PC-9 (cell line): ENCODE results near the gene ZNF462. TPM values are rescaled to one million over a fixed set of nuclear protein-coding genes. Genes with fewer than 3 reads are reported as not detected.

Source experiments
- BruUV-seq: library from RNA; stranded (reverse); fragments of 400-500 nt; replicated peaks from 2 replicates; lab custom pipeline; 2021; lab: Mats Ljungman, UMichigan
- CTCF ChIA-PET: fragments of 300-600 bp; sonication (Branson Sonifier 250); formaldehyde crosslinking; loops from one replicate; lab custom pipeline; 2022; ENCODE audit warnings: antibody characterized with exemption; lab: Charles Lee
- POLR2A ChIA-PET: fragments of 300-600 bp; sonication (Branson Sonifier 250); formaldehyde crosslinking; loops from one replicate; lab custom pipeline; 2022; ENCODE audit warnings: antibody characterized with exemption; ENCODE audit not compliant: unreplicated experiment; lab: Charles Lee
- DNase-seq, 2 experiments: peaks; one replicate each; pipeline versions ENCODE4 v3.0.0 to v3.0.0-alpha.2; 2015 to 2022; ENCODE audit warnings: mixed read lengths in 1 of 2
- H2AFZ ChIP-seq: fragments of 200-600 bp; sonication (generic); 2 replicates; pipeline ENCODE4 v1.8.1; 2017; ENCODE audit warnings: antibody characterized with exemption
- H3F3A ChIP-seq: fragments of 200-600 bp; sonication (generic); 2 replicates; pipeline ENCODE4 v1.8.1; 2017; ENCODE audit warnings: antibody characterized with exemption, mild to moderate bottlenecking, low read depth; ENCODE audit not compliant: insufficient read depth
- H3K27ac ChIP-seq: fragments of 200-600 bp; sonication (generic); 2 replicates; pipeline ENCODE4 v1.6.1; 2016; ENCODE audit warnings: mixed run types
- H3K27me3 ChIP-seq: fragments of 200-600 bp; sonication (generic); 2 replicates; pipeline ENCODE4 v1.6.1; 2016; ENCODE audit warnings: low read depth, mixed run types; ENCODE audit not compliant: insufficient read depth
- H3K36me3 ChIP-seq: fragments of 200-600 bp; sonication (generic); 2 replicates; pipeline ENCODE4 v1.6.1; 2016; ENCODE audit warnings: low read depth, mixed run types
- H3K4me1 ChIP-seq: fragments of 200-600 bp; sonication (generic); replicated peaks from 2 replicates; pipeline ENCODE4 v1.6.1; 2016; ENCODE audit warnings: mixed run types; ENCODE audit not compliant: insufficient read depth
- H3K4me2 ChIP-seq: fragments of 200-600 bp; sonication (generic); 2 replicates; pipeline ENCODE4 v1.6.1; 2017; ENCODE audit warnings: mixed run types
- H3K4me3 ChIP-seq: fragments of 200-600 bp; sonication (generic); 2 replicates; pipeline ENCODE4 v1.6.1; 2016; ENCODE audit warnings: mixed run types
- H3K79me2 ChIP-seq: fragments of 200-600 bp; sonication (generic); 2 replicates; pipeline ENCODE4 v1.6.1; 2017; ENCODE audit warnings: low read depth, mixed run types
- H3K9me2 ChIP-seq: fragments of 200-600 bp; sonication (generic); 2 replicates; pipeline ENCODE4 v1.8.1; 2017; ENCODE audit warnings: mild to moderate bottlenecking; ENCODE audit not compliant: insufficient read depth
- H3K9me3 ChIP-seq: fragments of 200-600 bp; sonication (generic); 2 replicates; pipeline ENCODE4 v1.8.1; 2016; ENCODE audit warnings: low read depth; ENCODE audit not compliant: insufficient read depth
- H4K20me1 ChIP-seq: fragments of 200-600 bp; sonication (generic); 2 replicates; pipeline ENCODE4 v1.8.1; 2017; ENCODE audit not compliant: insufficient read depth
- CTCF ChIP-seq: fragments of 200-600 bp; sonication (generic); conservative IDR thresholded peaks from 2 replicates; pipeline ENCODE4 v1.6.1; 2017; ENCODE audit warnings: mixed run types, antibody characterized with exemption, mild to moderate bottlenecking, moderate library complexity
- EZH2 ChIP-seq: fragments of 200-600 bp; sonication (generic); IDR thresholded peaks from 2 replicates; pipeline ENCODE4 v1.8.0; 2017; ENCODE audit warnings: antibody characterized with exemption, low read depth
- intact Hi-C: fragments of 100-400 bp; cut with micrococcal nuclease; formaldehyde crosslinking; loops from one replicate; pipeline ENCODE4 v1.10.0; 2022; ENCODE audit not compliant: unreplicated experiment
- total RNA-seq: library from RNA; stranded (reverse); gene quantifications from 2 replicates; pipeline ENCODE4 v1.2.3, GENCODE V29; 2021

ZNF462 gene
- total RNA-seq, 1 experiment from 2014 or later: 4.8 TPM

- no peak overlapping the region for H3K27ac ChIP-seq
- BruUV-seq: no TSS peak
- intact Hi-C loops: no loop called here
- no peaks in the 10 kb centered on the region for H3K9me2 ChIP-seq
- H3K9me3 ChIP-seq: no peaks in the 10 kb centered on the region
- H3F3A ChIP-seq: no peaks in the 10 kb centered on the region
- no peaks in the 10 kb centered on the region for H3K27me3 ChIP-seq
- ChIA-PET CTCF (no interaction called here), POLR2A (no interaction called here)
- H4K20me1 ChIP-seq: no peaks in the 10 kb centered on the region
- H3K4me1 ChIP-seq: peaks cover 11% of the 10 kb centered on the region
- no peaks in the 10 kb centered on the region for H3K79me2 ChIP-seq
- no peaks in the 10 kb centered on the region for H3K36me3 ChIP-seq
- DNase-seq: no peak
- no peak overlapping the region for H3K4me2 ChIP-seq
- H3K4me3 ChIP-seq: no peak overlapping the region
- H2AFZ ChIP-seq: no peak overlapping the region
- TF ChIP-seq EZH2: no peak
- no peak for TF ChIP-seq CTCF
These were observed 101.4 kb downstream of the ZNF462 start for GRCh38 chr9:106964329-106964728.

- intact Hi-C loops: no loop called here
- Histone ChIP-seq H4K20me1 (no peaks in the 10 kb centered on the region), H3K9me2 (no peaks in the 10 kb centered on the region), H3K9me3 (no peaks in the 10 kb centered on the region), H2AFZ (no peak overlapping the region), H3F3A (no peaks in the 10 kb centered on the region), H3K4me1 (peaks cover 11% of the 10 kb centered on the region), H3K4me3 (no peak overlapping the region), H3K27me3 (no peaks in the 10 kb centered on the region), H3K4me2 (no peak overlapping the region), H3K79me2 (no peaks in the 10 kb centered on the region), H3K27ac (no peak overlapping the region), H3K36me3 (no peaks in the 10 kb centered on the region)
- CTCF ChIA-PET: no interaction called here
- no TSS peak for BruUV-seq
- POLR2A ChIA-PET: no interaction called here
- TF ChIP-seq CTCF (no peak), EZH2 (no peak)
- no peak for DNase-seq
These were observed 102.0 kb downstream of the ZNF462 start for GRCh38 chr9:106964822-106965525.

GRCh38 chr9:106966481-106966880 lies 103.5 kb downstream of the ZNF462 start:
- Histone ChIP-seq H3K36me3 (no peaks in the 10 kb centered on the region), H2AFZ (no peak overlapping the region), H3K9me3 (no peaks in the 10 kb centered on the region), H3K4me2 (no peak overlapping the region), H3K4me1 (peaks cover 11% of the 10 kb centered on the region), H3K27me3 (no peaks in the 10 kb centered on the region), H3K27ac (no peak overlapping the region), H3K9me2 (no peaks in the 10 kb centered on the region), H3K79me2 (no peaks in the 10 kb centered on the region), H4K20me1 (no peaks in the 10 kb centered on the region), H3F3A (no peaks in the 10 kb centered on the region), H3K4me3 (no peak overlapping the region)
- CTCF ChIA-PET: no interaction called here
- no TSS peak for BruUV-seq
- intact Hi-C loops: no loop called here
- POLR2A ChIA-PET: no interaction called here
- no peak for TF ChIP-seq EZH2
- TF ChIP-seq CTCF: no peak
- peak in 1 of 2 experiments; percentile 45 for DNase-seq
